Measurements from ENCODE around the gene OR2B3. TPM values are rescaled to one million over a fixed set of nuclear protein-coding genes. Genes with fewer than 3 reads are reported as not detected.

OR2B3 gene
- total RNA-seq, 3 donors from 2014 or later, result not detected

- no peaks in the 10 kb centered on the region for H3K9me3 ChIP-seq
- no peak within 1 kb of the TSS for H3K4me3 ChIP-seq
- no peaks in the 10 kb centered on the region for H3K27me3 ChIP-seq
- H3K36me3 ChIP-seq, result no peaks in the 10 kb centered on the region
- no peak for TF ChIP-seq POLR2AphosphoS5 (IDR thresholded peaks at IDR 0.05)
- TF ChIP-seq, protein P1, sequence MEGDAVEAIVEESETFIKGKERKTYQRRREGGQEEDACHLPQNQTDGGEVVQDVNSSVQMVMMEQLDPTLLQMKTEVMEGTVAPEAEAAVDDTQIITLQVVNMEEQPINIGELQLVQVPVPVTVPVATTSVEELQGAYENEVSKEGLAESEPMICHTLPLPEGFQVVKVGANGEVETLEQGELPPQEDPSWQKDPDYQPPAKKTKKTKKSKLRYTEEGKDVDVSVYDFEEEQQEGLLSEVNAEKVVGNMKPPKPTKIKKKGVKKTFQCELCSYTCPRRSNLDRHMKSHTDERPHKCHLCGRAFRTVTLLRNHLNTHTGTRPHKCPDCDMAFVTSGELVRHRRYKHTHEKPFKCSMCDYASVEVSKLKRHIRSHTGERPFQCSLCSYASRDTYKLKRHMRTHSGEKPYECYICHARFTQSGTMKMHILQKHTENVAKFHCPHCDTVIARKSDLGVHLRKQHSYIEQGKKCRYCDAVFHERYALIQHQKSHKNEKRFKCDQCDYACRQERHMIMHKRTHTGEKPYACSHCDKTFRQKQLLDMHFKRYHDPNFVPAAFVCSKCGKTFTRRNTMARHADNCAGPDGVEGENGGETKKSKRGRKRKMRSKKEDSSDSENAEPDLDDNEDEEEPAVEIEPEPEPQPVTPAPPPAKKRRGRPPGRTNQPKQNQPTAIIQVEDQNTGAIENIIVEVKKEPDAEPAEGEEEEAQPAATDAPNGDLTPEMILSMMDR (IDR thresholded peaks at IDR 0.05), result no peak
- no peak for TF ChIP-seq POLR2A (IDR thresholded peaks at IDR 0.05)
- no peak within 1 kb of the TSS for H3K27ac ChIP-seq
- no peak for DNase-seq (ENCODE audit: low spot score in 2 of 2)
- intact Hi-C loops (cut with DNase I; ENCODE audit: low total_unique reads), result no loop called here
- no peaks in the 10 kb centered on the region for H3K4me1 ChIP-seq
Measured at GRCh38 chr6:29107758-29108157, 20.6 kb upstream of the OR2B3 start, which contains the start of gene OR2J3. TSS of gene OR2J3 (plus strand) at chr6:29108058. CDS start at chr6:29111891, 3,833 bp downstream.

GRCh38 chr6:29099190-29099589 is 12.1 kb upstream of the OR2B3 start, which contains the start of gene OR2J1:
TSS of gene OR2J1 (plus strand) at chr6:29099490. CDS start at chr6:29100943, 1,453 bp downstream.
- intact Hi-C loops (cut with DNase I; ENCODE audit: low total_unique reads), result no loop called here
- no peaks in the 10 kb centered on the region for H3K9me3 ChIP-seq
- DNase-seq (ENCODE audit: low spot score in 2 of 2), result no peak

DNA sequence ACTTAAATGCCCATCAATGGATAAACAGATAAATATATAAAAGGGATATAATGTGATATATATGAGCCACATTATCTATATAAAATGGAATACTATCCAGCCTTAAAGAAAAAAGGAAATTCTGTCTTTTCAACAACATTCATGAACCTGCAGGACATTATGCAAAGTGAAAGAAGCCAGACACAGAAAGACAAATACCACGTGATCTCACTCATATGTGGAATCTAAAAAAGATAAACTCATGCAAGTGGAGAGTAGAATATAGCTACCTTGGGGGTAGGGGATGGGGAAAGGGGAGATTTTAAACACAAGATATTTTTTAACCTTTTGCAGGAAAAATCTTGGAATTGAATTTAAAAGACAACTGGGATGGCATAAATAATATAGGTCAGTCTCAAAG is 10.7 kb upstream of the OR2B3 start:
- Histone ChIP-seq H3K27me3 (no peaks in the 10 kb centered on the region), H3K4me1 (no peaks in the 10 kb centered on the region), H3K4me3 (no peak overlapping the region), H3K9me3 (no peaks in the 10 kb centered on the region), H3K36me3 (no peaks in the 10 kb centered on the region), H3K27ac (no peak overlapping the region)
- intact Hi-C loops (cut with DNase I; ENCODE audit: low total_unique reads), result no loop called here
- TF ChIP-seq, protein P1 (IDR thresholded peaks at IDR 0.05), result no peak
- TF ChIP-seq POLR2AphosphoS5 (IDR thresholded peaks at IDR 0.05), result no peak
- TF ChIP-seq POLR2A (IDR thresholded peaks at IDR 0.05), result no peak
- DNase-seq (ENCODE audit: low spot score in 2 of 2), result no peak

More at GRCh38 chr6:29099190-29099589, 12.1 kb upstream of the OR2B3 start, which contains the start of gene OR2J1:
- no peak within 1 kb of the TSS for H3K27ac ChIP-seq
- H3K36me3 ChIP-seq, result no peaks in the 10 kb centered on the region
- no peaks in the 10 kb centered on the region for H3K4me1 ChIP-seq
- TF ChIP-seq, protein P1 (IDR thresholded peaks at IDR 0.05), result no peak
- TF ChIP-seq POLR2AphosphoS5 (IDR thresholded peaks at IDR 0.05) (no peak), POLR2A (IDR thresholded peaks at IDR 0.05) (no peak)
- H3K27me3 ChIP-seq, result no peaks in the 10 kb centered on the region
- H3K4me3 ChIP-seq, result no peak within 1 kb of the TSS

GRCh38 chr6:29092957-29093356 is 5.8 kb upstream of the OR2B3 start:
- H3K27ac ChIP-seq, result no peak overlapping the region
- H3K9me3 ChIP-seq, result no peaks in the 10 kb centered on the region
- TF ChIP-seq, protein P1 (IDR thresholded peaks at IDR 0.05), result no peak
- no peak for TF ChIP-seq POLR2AphosphoS5 (IDR thresholded peaks at IDR 0.05)
- TF ChIP-seq POLR2A (IDR thresholded peaks at IDR 0.05), result no peak
- no peaks in the 10 kb centered on the region for H3K36me3 ChIP-seq
- intact Hi-C loops (cut with DNase I; ENCODE audit: low total_unique reads), result no loop called here
- H3K27me3 ChIP-seq, result no peaks in the 10 kb centered on the region
- no peaks in the 10 kb centered on the region for H3K4me1 ChIP-seq
- H3K4me3 ChIP-seq, result no peak overlapping the region
- DNase-seq (ENCODE audit: low spot score in 2 of 2), result no peak

DNA sequence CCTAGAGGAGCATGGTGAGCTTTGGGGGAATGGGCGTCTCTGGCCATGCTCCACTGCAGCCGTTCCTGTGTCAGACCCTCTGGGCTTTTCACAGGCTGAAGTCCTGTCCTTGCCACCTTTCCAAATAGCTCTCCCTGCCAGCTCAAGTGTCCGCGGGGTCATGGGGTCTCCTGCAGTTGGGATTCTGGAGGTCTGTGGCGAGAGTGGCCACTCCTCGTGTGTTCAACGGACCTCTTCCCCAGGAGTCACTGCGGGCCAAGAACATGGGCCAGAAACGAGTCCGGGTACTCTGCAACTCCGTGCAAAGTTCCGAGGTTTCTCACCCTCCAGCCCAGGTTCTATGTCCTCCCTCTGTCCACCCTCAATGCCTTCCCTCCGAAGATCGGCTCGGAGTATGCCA is 4.7 kb downstream of the OR2B3 start:
- DNase-seq (ENCODE audit: low spot score in 2 of 2), result no peak
- no peaks in the 10 kb centered on the region for H3K4me1 ChIP-seq
- intact Hi-C loops (cut with DNase I; ENCODE audit: low total_unique reads), result no loop called here

More for the DNA sequence above, 4.7 kb downstream of the OR2B3 start:
- H3K4me3 ChIP-seq, result no peak overlapping the region
- H3K9me3 ChIP-seq, result no peaks in the 10 kb centered on the region
- no peak for TF ChIP-seq POLR2A (IDR thresholded peaks at IDR 0.05)
- TF ChIP-seq, protein P1 (IDR thresholded peaks at IDR 0.05), result no peak
- TF ChIP-seq POLR2AphosphoS5 (IDR thresholded peaks at IDR 0.05), result no peak
- H3K36me3 ChIP-seq, result no peaks in the 10 kb centered on the region
- H3K27me3 ChIP-seq, result no peaks in the 10 kb centered on the region
- H3K27ac ChIP-seq, result no peak overlapping the region
